Measurements from ENCODE around the gene RUFY1.
"Not testable (repeated sequence)": the region's sequence is repeated elsewhere in the genome, so short reads cannot be mapped to it uniquely, and the experiment has no call there.

DNA sequence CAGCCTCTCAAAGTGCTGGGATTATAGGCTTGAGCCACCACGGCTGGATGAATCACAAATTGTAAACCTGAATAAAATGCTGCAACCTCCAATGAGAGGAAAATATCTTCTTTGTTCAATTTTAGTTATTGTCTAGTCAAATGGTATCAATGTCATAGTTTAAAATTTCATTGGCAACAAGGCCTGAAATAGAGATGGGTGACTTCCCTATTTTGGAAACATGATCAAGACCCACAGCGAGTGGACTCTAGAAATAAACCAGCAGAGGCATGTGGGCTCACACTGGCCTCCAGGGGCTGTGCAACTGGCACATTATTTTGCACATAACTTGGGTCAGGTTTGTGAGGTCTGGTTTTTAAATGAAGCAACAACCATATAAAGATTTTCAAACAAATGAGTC is 102.8 kb downstream of the RUFY1 start:
- TF ChIP-seq, protein P1, sequence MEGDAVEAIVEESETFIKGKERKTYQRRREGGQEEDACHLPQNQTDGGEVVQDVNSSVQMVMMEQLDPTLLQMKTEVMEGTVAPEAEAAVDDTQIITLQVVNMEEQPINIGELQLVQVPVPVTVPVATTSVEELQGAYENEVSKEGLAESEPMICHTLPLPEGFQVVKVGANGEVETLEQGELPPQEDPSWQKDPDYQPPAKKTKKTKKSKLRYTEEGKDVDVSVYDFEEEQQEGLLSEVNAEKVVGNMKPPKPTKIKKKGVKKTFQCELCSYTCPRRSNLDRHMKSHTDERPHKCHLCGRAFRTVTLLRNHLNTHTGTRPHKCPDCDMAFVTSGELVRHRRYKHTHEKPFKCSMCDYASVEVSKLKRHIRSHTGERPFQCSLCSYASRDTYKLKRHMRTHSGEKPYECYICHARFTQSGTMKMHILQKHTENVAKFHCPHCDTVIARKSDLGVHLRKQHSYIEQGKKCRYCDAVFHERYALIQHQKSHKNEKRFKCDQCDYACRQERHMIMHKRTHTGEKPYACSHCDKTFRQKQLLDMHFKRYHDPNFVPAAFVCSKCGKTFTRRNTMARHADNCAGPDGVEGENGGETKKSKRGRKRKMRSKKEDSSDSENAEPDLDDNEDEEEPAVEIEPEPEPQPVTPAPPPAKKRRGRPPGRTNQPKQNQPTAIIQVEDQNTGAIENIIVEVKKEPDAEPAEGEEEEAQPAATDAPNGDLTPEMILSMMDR (IDR thresholded peaks at IDR 0.05): not testable (repeated sequence)
- not testable (repeated sequence) for TF ChIP-seq POLR2A (IDR thresholded peaks at IDR 0.05)
